ENCODE measurements around the gene ITSN2.

Gene ITSN2

GRCh38 chr2:24262421-24262970 is 97.8 kb downstream of the ITSN2 start:
- DNase-seq = no peak

- no peak for DNase-seq
Observed at GRCh38 chr2:24261441-24261840, 98.9 kb downstream of the ITSN2 start.

GRCh38 chr2:24259316-24259715 is 101.0 kb downstream of the ITSN2 start:
- DNase-seq = no peak

GRCh38 chr2:24258718-24259117 is 101.6 kb downstream of the ITSN2 start:
- no peak for DNase-seq

GRCh38 chr2:24253303-24253919 is 106.9 kb downstream of the ITSN2 start:
- DNase-seq = no peak

- DNase-seq = no peak
Observed at GRCh38 chr2:24247592-24247991, 112.7 kb downstream of the ITSN2 start.

- DNase-seq = no peak
Observed at GRCh38 chr2:24247164-24247563, 113.2 kb downstream of the ITSN2 start.

GRCh38 chr2:24245986-24246776 is 114.2 kb downstream of the ITSN2 start:
- no peak for DNase-seq

GRCh38 chr2:24241528-24241927 is 118.8 kb downstream of the ITSN2 start:
- no peak for DNase-seq

GRCh38 chr2:24239553-24239952 is 120.8 kb downstream of the ITSN2 start:
- DNase-seq = no peak

GRCh38 chr2:24238158-24238557 is 122.2 kb downstream of the ITSN2 start:
- DNase-seq = peak; percentile 91

- DNase-seq = no peak
Observed at GRCh38 chr2:24237313-24237712, 123.0 kb downstream of the ITSN2 start.

GRCh38 chr2:24233321-24233720 is 127.0 kb downstream of the ITSN2 start:
- no peak for DNase-seq

GRCh38 chr2:24231461-24231881 is 128.9 kb downstream of the ITSN2 start:
- DNase-seq = no peak

- peak; percentile 48 for DNase-seq
Observed at GRCh38 chr2:24228470-24228869, 131.9 kb downstream of the ITSN2 start.

GRCh38 chr2:24225499-24226242 is 134.7 kb downstream of the ITSN2 start:
- no peak for DNase-seq

- no peak for DNase-seq
Observed at GRCh38 chr2:24222946-24223345, 137.4 kb downstream of the ITSN2 start.

GRCh38 chr2:24221343-24222050 is 138.8 kb downstream of the ITSN2 start:
- DNase-seq = no peak

- no peak for DNase-seq
Observed at GRCh38 chr2:24220554-24221291, 139.6 kb downstream of the ITSN2 start.

- no peak for DNase-seq
Observed at GRCh38 chr2:24214880-24215279, 145.5 kb downstream of the ITSN2 start.

GRCh38 chr2:24211408-24211807 is 148.9 kb downstream of the ITSN2 start:
- no peak for DNase-seq

GRCh38 chr2:24210723-24211122 is 149.6 kb downstream of the ITSN2 start:
- no peak for DNase-seq
